Pancreas (tissue), 10 donors: ENCODE measurements around the gene MAD1L1. TPM values are rescaled to one million over a fixed set of nuclear protein-coding genes. Genes with fewer than 3 reads are reported as not detected.
A peak's percentile ranks its signal among the peaks of the same experiment; 100 is the strongest.

ENCODE experiments used
- ATAC-seq, 4 donors: fragments of 200-7000 bp; cut with Tn5 transposase; one replicate each; pipeline versions ENCODE4 v1.8.0 to v1.9.1; 2020; ENCODE audit warnings: mild to moderate bottlenecking in 4 of 4, moderate library complexity in 4 of 4
- DNase-seq, 6 donors: peaks; one replicate each; pipeline ENCODE4 v3.0.0-alpha.2; 2020
- FAIRE-seq: peaks from 2 replicates; lab custom pipeline; 2012; peaks lifted over from hg19 to GRCh38; lab: Jason Lieb, UNC
- H3K27ac ChIP-seq, 4 donors: fragments of 200-600 bp; sonication (generic); 1 replicate in 3 of 4; 2 replicates in 1 of 4; pipeline versions ENCODE4 v1.5.0 to v1.8.0; 2020
- H3K27me3 ChIP-seq, 4 donors: fragments of 200-600 bp; one replicate each; pipeline ENCODE4 v1.8.0; 2021
- H3K36me3 ChIP-seq, 3 donors: fragments of 200-600 bp; sonication (generic) in 1 of 3; one replicate each; pipeline versions ENCODE4 v1.5.0 to v1.8.0; 2020 to 2021
- H3K4me1 ChIP-seq, 3 donors: fragments of 200-600 bp; one replicate each; pipeline ENCODE4 v1.8.0; 2021
- H3K4me3 ChIP-seq, 4 donors: fragments of 200-600 bp; sonication (generic) in 2 of 4; one replicate each; pipeline versions ENCODE4 v1.5.0 to v1.8.0; 2020 to 2021
- H3K9me3 ChIP-seq, 4 donors: fragments of 200-600 bp; one replicate each; pipeline ENCODE4 v1.8.0; 2021
- CTCF ChIP-seq, 4 donors: fragments of 200-600 bp; sonication (generic) in 3 of 4; IDR thresholded peaks; one replicate each; pipeline versions ENCODE4 v1.5.0 to v1.8.0; 2021; ENCODE audit warnings: antibody characterized with exemption in 4 of 4
- WGBS, 2 donors: extraction: QIAGEN DNeasy Blood & Tissue Kit; methylation state at CpG; one replicate each; pipeline ENCODE4 v1.1.7; 2013; 5-methylcytosine and 5-hydroxymethylcytosine counted together
- intact Hi-C, 3 donors: fragments of 100-400 bp; cut with DNase I; formaldehyde crosslinking; loops; one replicate each; pipeline versions ENCODE4 v1.11.1 to v1.14.2; 2022
- polyA plus RNA-seq, 2 donors: library from polyadenylated mRNA; stranded (reverse); fragments of 200-250 nt; gene quantifications; one replicate each; pipeline ENCODE4 v1.2.3, GENCODE V29; 2013
- total RNA-seq, 6 donors: library from RNA; stranded (reverse); fragmentation: NEBNext Ultra II Directional in 4 of 6; extraction: Animal tissue kit (Norgen Biotek cat#: 25700) in 4 of 6; gene quantifications; one replicate each; pipeline versions ENCODE4 v1.2.1 to v1.2.4, GENCODE V29; 2021 to 2023
- donor health status: healthy with polysubstance abuse.
- donor health status: DM: no; HTN: no; CAD: no; lungs with moderate emphysema.
- donor health status: DM: no; HTN: no; CAD: no.
- donor health status: control.
- donor health status: control.
- donor health status: Bipolar disorder and iron deficiency.
- donor health status: DM: yes; HTN: yes; CAD: no.
- donor health status: DM: no; HTN: no; CAD: no.
- donor health status: DM: no; HTN: no; CAD: no.
- donor health status: DM: yes; HTN: yes; CAD: no.

MAD1L1 gene
- total and polyA plus RNA-seq, 8 donors = 9.8 to 28.2 (median 11.9) TPM

- DNase-seq = peak in 3 of 6 donors; percentile 6 to 31 (median 26)
- no peak for FAIRE-seq
- Histone ChIP-seq H3K36me3 (no peaks in the 10 kb centered on the region), H3K4me1 (no peaks in the 10 kb centered on the region), H3K9me3 (no peaks in the 10 kb centered on the region), H3K27ac (no peak overlapping the region), H3K27me3 (no peaks in the 10 kb centered on the region), H3K4me3 (no peak overlapping the region)
- WGBS, 2 donors = 91 to 93% methylated on average over 20 of the region's 20 CpGs
- TF ChIP-seq CTCF (IDR thresholded peaks at IDR 0.05) = no peak
- intact Hi-C loops = no loop called here
- ATAC-seq = no peak
Observed at GRCh38 chr7:2034291-2035201, 198.2 kb downstream of the MAD1L1 start.

- Histone ChIP-seq H3K9me3 (no peaks in the 10 kb centered on the region), H3K4me1 (no peaks in the 10 kb centered on the region), H3K4me3 (no peak overlapping the region), H3K36me3 (no peaks in the 10 kb centered on the region), H3K27me3 (no peaks in the 10 kb centered on the region), H3K27ac (no peak overlapping the region)
- FAIRE-seq (no peak), ATAC-seq (no peak), DNase-seq (peak in 2 of 6 donors; percentile 14 to 20)
- whole genome bisulfite sequencing, 2 donors = 95 to 97% methylated on average over 13 of the region's 13 CpGs
- intact Hi-C loops = no loop called here
- TF ChIP-seq CTCF (IDR thresholded peaks at IDR 0.05) = no peak
Observed at GRCh38 chr7:2033586-2034135, 199.1 kb downstream of the MAD1L1 start.

DNA sequence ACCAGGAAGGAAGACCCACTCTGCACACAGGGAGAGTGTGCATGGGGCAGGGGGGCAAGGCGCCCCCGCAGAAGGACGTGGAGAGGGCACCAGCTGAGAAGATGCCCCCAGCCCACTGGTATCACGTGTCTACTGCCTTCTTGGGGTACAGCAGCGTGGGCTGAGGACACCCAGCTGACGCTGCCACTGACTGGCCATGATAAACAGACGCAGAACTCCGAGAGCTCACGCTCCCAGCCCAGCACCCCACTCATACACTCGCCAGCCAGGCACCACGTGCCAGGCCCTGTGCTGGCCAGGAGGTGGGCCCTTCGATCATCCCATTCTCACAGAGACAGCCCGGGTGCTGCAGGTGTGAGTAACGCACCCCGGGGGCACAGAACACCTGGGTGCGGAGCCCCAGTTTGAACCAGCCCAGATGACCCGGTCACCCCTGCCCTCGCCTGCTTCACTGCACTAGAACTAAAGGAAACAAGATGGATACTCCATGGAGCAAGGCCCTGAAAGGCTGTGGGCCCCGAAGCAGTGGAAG is 199.8 kb downstream of the MAD1L1 start:
- intact Hi-C loops = no loop called here
- no peak overlapping the region for H3K4me3 ChIP-seq
- FAIRE-seq (no peak), ATAC-seq (no peak), DNase-seq (peak in 3 of 6 donors; percentile 12 to 44 (median 34))
- H3K36me3 ChIP-seq = no peaks in the 10 kb centered on the region
- H3K27ac ChIP-seq = no peak overlapping the region
- no peaks in the 10 kb centered on the region for H3K27me3 ChIP-seq
- H3K4me1 ChIP-seq = no peaks in the 10 kb centered on the region
- no peaks in the 10 kb centered on the region for H3K9me3 ChIP-seq
- TF ChIP-seq CTCF (IDR thresholded peaks at IDR 0.05) = no peak
- 93 to 94% methylated on average over 19 of the region's 19 CpGs for WGBS, 2 donors

DNA sequence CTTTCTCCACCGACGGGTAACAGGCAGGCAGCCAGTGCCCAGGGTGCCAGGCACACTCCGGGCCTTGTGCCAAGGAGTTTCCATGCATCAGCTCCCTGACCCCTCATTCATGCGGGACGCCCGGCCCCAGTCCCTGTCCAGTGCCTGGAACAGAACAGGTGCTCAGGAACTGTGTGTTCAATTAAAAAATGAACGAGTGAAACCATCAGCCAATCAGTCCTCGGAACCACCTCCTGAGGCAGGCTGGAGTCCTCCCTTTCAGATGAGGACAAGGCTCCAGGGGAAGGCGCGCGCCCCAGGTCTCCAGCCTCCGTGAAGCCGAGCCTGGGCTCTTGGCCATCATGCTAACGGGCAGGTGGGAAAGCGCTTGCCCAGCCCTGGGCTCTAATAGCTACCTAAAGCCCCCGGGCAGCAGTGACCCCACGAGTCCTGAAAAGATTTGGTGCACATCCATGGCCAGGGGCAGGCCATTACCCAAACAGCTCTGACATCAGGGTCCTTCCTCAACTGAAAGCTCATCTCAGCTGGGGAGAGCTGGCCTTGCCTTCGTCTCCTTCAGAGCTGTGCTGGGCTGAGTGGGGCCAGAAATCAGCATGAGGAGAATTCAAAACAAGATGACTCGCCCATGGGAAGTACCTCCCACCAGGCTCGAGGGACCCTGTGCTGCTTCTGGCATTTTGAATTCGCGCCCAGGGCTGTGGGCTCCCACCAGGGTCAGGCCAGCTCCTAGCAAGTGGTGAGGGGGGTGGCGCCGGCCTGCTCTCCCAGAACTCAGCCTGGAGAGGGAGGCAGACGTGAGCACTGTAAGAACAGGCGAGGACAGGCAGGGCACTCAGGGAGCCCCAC is 200.5 kb downstream of the MAD1L1 start:
- DNase-seq (peak in 3 of 6 donors; percentile 25 to 54 (median 42)), ATAC-seq (peak in 1 of 4 donors; percentile 29), FAIRE-seq (no peak)
- H3K9me3 ChIP-seq = no peaks in the 10 kb centered on the region
- no peaks in the 10 kb centered on the region for H3K27me3 ChIP-seq
- 80% methylated on average over 26 of the region's 26 CpGs for WGBS, 2 donors
- no peaks in the 10 kb centered on the region for H3K36me3 ChIP-seq
- no peak for TF ChIP-seq CTCF (IDR thresholded peaks at IDR 0.05)
- no peak overlapping the region for H3K27ac ChIP-seq
- intact Hi-C loops = no loop called here
- H3K4me3 ChIP-seq = no peak overlapping the region
- no peaks in the 10 kb centered on the region for H3K4me1 ChIP-seq
